HEK293 (cell line): ENCODE data around the gene KIAA0825.

Experiments used
- CTCF ChIA-PET: fragments of 350-600 bp; formaldehyde crosslinking; extraction: SDS; loops from one replicate; lab custom pipeline; 2021; ENCODE audit warnings: antibody characterized with exemption; lab: Yijun Ruan, JAX
- POLR2A ChIA-PET: fragments of 300-600 bp; formaldehyde crosslinking; extraction: SDS; loops from one replicate; lab custom pipeline; 2020; ENCODE audit warnings: antibody characterized with exemption, inconsistent platforms; lab: Yijun Ruan, JAX
- H3K27ac ChIP-seq: fragments of 200-500 bp; sonication (Bioruptor generic); 2 replicates; pipeline ENCODE4 v1.5.1; 2014; ENCODE audit warnings: low read depth, low read length, control low read depth, inconsistent platforms; ENCODE audit errors: extremely low read depth
- H3K36me3 ChIP-seq, 2 experiments: fragments of 200-500 bp in 1 of 2; sonication (Bioruptor generic) in 1 of 2; 1 replicate in 1 of 2; 2 replicates in 1 of 2; pipeline ENCODE4 v1.5.1; 2014 to 2017; ENCODE audit warnings: inconsistent platforms in 2 of 2, low read length in 2 of 2; ENCODE audit not compliant: control insufficient read depth in 2 of 2, insufficient read depth in 1 of 2
- H3K4me1 ChIP-seq: fragments of 200-500 bp; sonication (Bioruptor generic); 2 replicates; pipeline ENCODE4 v1.5.1; 2014; ENCODE audit warnings: mild to moderate bottlenecking, low read length, inconsistent platforms; ENCODE audit not compliant: control insufficient read depth, insufficient read depth
- H3K4me3 ChIP-seq: 2 replicates; pipeline ENCODE4 v1.5.1; 2011; ENCODE audit warnings: low read depth, mild to moderate bottlenecking, control low read depth, low read length, moderate library complexity
- H3K9me3 ChIP-seq: fragments of 200-500 bp; sonication (Bioruptor generic); 2 replicates; pipeline ENCODE4 v1.5.1; 2014; ENCODE audit warnings: low read depth, low read length, inconsistent platforms; ENCODE audit not compliant: control insufficient read depth, insufficient read depth
- GFI1B ChIP-seq: fragments of 450-650 bp; formaldehyde crosslinking; IDR thresholded peaks from 2 replicates; pipeline ENCODE4 v1.5.1; 2016; ENCODE audit warnings: missing biosample characterization, missing genetic modification characterization
- ZBTB20 ChIP-seq: fragments of 450-650 bp; formaldehyde crosslinking; IDR thresholded peaks from 2 replicates; pipeline ENCODE4 v1.5.1; 2016; ENCODE audit warnings: missing biosample characterization, missing genetic modification characterization
- ZBTB7A ChIP-seq: fragments of 450-650 bp; formaldehyde crosslinking; IDR thresholded peaks from 2 replicates; pipeline ENCODE4 v1.5.1; 2016; ENCODE audit warnings: low read depth, missing biosample characterization, missing genetic modification characterization
- ZFHX2 ChIP-seq: fragments of 450-650 bp; formaldehyde crosslinking; conservative IDR thresholded peaks from 2 replicates; pipeline ENCODE4 v1.5.1; 2016; ENCODE audit warnings: missing biosample characterization, missing genetic modification characterization
- ZFP41 ChIP-seq: fragments of 450-650 bp; formaldehyde crosslinking; IDR thresholded peaks from 2 replicates; pipeline ENCODE4 v1.5.1; 2016; ENCODE audit warnings: missing biosample characterization, missing genetic modification characterization, borderline replicate concordance
- ZNF112 ChIP-seq: fragments of 450-650 bp; formaldehyde crosslinking; IDR thresholded peaks from 2 replicates; pipeline ENCODE4 v1.5.0; 2017; ENCODE audit warnings: missing biosample characterization, missing genetic modification characterization
- ZNF214 ChIP-seq: fragments of 450-650 bp; formaldehyde crosslinking; IDR thresholded peaks from 2 replicates; pipeline ENCODE4 v1.5.1; 2017; ENCODE audit warnings: missing biosample characterization, mild to moderate bottlenecking, missing genetic modification characterization, borderline replicate concordance
- ZNF239 ChIP-seq: fragments of 450-650 bp; formaldehyde crosslinking; IDR thresholded peaks from 2 replicates; pipeline ENCODE4 v1.5.1; 2016; ENCODE audit warnings: missing biosample characterization, missing genetic modification characterization
- ZNF366 ChIP-seq: fragments of 450-650 bp; formaldehyde crosslinking; conservative IDR thresholded peaks from 2 replicates; pipeline ENCODE4 v1.5.1; 2016; ENCODE audit warnings: missing biosample characterization, missing genetic modification characterization
- ZNF473 ChIP-seq: fragments of 450-650 bp; formaldehyde crosslinking; IDR thresholded peaks from 2 replicates; pipeline ENCODE4 v1.5.1; 2017; ENCODE audit warnings: missing biosample characterization, missing genetic modification characterization
- ZNF501 ChIP-seq: fragments of 450-650 bp; formaldehyde crosslinking; IDR thresholded peaks from 2 replicates; pipeline ENCODE4 v1.5.1; 2016; ENCODE audit warnings: missing biosample characterization, missing genetic modification characterization
- ZNF558 ChIP-seq: fragments of 450-650 bp; formaldehyde crosslinking; IDR thresholded peaks from 2 replicates; pipeline ENCODE4 v1.5.1; 2016; ENCODE audit warnings: missing biosample characterization, missing genetic modification characterization
- ZNF692 ChIP-seq: fragments of 450-650 bp; formaldehyde crosslinking; IDR thresholded peaks from 2 replicates; pipeline ENCODE4 v1.5.1; 2016; ENCODE audit warnings: missing biosample characterization, missing genetic modification characterization
- ZSCAN30 ChIP-seq: fragments of 450-650 bp; IDR thresholded peaks from 2 replicates; pipeline ENCODE4 v1.5.1; 2018; ENCODE audit warnings: missing biosample characterization, mild to moderate bottlenecking, missing genetic modification characterization, moderate library complexity
- TF ChIP-seq, protein P1 (sequence below): fragments of 450-650 bp; formaldehyde crosslinking; IDR thresholded peaks from 2 replicates; pipeline ENCODE4 v1.5.1; 2016; ENCODE audit warnings: missing biosample characterization, missing genetic modification characterization
- TF ChIP-seq, protein P2 (sequence below): fragments of 450-650 bp; formaldehyde crosslinking; IDR thresholded peaks from 2 replicates; pipeline ENCODE4 v1.5.1; 2016; ENCODE audit warnings: missing biosample characterization, missing genetic modification characterization
- TF ChIP-seq, protein P3 (sequence below): fragments of 450-650 bp; formaldehyde crosslinking; IDR thresholded peaks from 2 replicates; pipeline ENCODE4 v1.5.1; 2016; ENCODE audit warnings: missing biosample characterization, missing genetic modification characterization
- TF ChIP-seq, protein P4 (sequence below): fragments of 450-650 bp; formaldehyde crosslinking; IDR thresholded peaks from 2 replicates; pipeline ENCODE4 v1.5.1; 2016; ENCODE audit warnings: missing biosample characterization, missing genetic modification characterization
- TF ChIP-seq, protein P5 (sequence below): fragments of 450-650 bp; formaldehyde crosslinking; IDR thresholded peaks from 2 replicates; pipeline ENCODE4 v1.5.1; 2016; ENCODE audit warnings: missing biosample characterization, missing genetic modification characterization
- TF ChIP-seq, protein P6 (sequence below): fragments of 450-650 bp; formaldehyde crosslinking; IDR thresholded peaks from 2 replicates; pipeline ENCODE4 v1.5.1; 2016; ENCODE audit warnings: missing biosample characterization, missing genetic modification characterization
- TF ChIP-seq, protein P7 (sequence below): fragments of 450-650 bp; formaldehyde crosslinking; IDR thresholded peaks from 2 replicates; pipeline ENCODE4 v1.5.1; 2016; ENCODE audit warnings: missing biosample characterization, missing genetic modification characterization

Gene KIAA0825

DNA sequence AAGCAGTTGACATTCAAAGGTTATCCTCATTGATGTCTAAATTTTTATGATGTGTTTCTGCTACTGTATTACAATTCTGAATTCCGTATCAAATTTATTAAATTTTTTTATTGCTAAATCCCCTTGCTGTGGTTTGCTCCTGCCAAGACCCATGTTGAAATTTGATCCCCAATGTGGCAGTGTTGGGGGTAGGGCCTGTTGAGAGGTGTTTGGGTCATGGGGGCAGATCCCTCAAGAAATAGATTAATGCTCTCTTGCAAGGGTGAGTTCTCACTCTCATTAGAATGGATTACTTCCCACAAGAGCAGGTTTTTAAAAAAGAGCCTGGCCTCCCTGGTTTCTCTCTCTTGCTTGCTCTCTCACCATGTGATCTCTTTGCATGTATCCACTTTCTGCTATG lies 442.5 kb downstream of the KIAA0825 start:
- no peaks in the 10 kb centered on the region for H3K36me3 ChIP-seq
- no peak overlapping the region for H3K27ac ChIP-seq
- no peak for TF ChIP-seq GFI1B
- TF ChIP-seq, protein P1, sequence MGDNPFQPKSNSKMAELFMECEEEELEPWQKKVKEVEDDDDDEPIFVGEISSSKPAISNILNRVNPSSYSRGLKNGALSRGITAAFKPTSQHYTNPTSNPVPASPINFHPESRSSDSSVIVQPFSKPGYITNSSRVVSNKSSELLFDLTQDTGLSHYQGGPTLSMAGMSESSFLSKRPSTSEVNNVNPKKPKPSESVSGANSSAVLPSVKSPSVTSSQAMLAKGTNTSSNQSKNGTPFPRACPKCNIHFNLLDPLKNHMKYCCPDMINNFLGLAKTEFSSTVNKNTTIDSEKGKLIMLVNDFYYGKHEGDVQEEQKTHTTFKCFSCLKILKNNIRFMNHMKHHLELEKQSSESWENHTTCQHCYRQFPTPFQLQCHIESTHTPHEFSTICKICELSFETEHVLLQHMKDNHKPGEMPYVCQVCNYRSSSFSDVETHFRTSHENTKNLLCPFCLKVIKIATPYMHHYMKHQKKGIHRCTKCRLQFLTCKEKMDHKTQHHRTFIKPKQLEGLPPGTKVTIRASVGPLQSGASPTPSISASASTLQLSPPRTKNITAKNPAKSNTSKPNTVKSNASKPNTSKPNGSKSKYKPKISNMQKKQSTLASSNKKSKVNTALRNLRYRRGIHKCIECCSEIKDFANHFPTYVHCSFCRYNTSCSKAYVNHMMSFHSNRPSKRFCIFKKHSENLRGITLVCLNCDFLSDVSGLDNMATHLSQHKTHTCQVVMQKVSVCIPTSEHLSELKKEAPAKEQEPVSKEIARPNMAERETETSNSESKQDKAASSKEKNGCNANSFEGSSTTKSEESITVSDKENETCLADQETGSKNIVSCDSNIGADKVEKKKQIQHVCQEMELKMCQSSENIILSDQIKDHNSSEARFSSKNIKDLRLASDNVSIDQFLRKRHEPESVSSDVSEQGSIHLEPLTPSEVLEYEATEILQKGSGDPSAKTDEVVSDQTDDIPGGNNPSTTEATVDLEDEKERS: no peak
- TF ChIP-seq ZNF214 (tag by site-specific recombination): no peak
- TF ChIP-seq, protein P2, sequence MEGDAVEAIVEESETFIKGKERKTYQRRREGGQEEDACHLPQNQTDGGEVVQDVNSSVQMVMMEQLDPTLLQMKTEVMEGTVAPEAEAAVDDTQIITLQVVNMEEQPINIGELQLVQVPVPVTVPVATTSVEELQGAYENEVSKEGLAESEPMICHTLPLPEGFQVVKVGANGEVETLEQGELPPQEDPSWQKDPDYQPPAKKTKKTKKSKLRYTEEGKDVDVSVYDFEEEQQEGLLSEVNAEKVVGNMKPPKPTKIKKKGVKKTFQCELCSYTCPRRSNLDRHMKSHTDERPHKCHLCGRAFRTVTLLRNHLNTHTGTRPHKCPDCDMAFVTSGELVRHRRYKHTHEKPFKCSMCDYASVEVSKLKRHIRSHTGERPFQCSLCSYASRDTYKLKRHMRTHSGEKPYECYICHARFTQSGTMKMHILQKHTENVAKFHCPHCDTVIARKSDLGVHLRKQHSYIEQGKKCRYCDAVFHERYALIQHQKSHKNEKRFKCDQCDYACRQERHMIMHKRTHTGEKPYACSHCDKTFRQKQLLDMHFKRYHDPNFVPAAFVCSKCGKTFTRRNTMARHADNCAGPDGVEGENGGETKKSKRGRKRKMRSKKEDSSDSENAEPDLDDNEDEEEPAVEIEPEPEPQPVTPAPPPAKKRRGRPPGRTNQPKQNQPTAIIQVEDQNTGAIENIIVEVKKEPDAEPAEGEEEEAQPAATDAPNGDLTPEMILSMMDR (tag by site-specific recombination): no peak
- TF ChIP-seq ZFHX2 (tag by site-specific recombination): no peak
- no peak for TF ChIP-seq ZNF558 (tag by site-specific recombination)
- TF ChIP-seq, protein P3, sequence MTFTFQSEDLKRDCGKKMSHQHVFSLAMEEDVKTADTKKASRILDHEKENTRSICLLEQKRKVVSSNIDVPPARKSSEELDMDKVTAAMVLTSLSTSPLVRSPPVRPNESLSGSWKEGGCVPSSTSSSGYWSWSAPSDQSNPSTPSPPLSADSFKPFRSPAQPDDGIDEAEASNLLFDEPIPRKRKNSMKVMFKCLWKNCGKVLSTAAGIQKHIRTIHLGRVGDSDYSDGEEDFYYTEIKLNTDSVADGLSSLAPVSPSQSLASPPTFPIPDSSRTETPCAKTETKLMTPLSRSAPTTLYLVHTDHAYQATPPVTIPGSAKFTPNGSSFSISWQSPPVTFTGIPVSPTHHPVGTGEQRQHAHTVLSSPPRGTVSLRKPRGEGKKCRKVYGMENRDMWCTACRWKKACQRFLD (tag by site-specific recombination): no peak
- TF ChIP-seq ZNF692: no peak
- TF ChIP-seq ZNF501: no peak
- TF ChIP-seq, protein P4, sequence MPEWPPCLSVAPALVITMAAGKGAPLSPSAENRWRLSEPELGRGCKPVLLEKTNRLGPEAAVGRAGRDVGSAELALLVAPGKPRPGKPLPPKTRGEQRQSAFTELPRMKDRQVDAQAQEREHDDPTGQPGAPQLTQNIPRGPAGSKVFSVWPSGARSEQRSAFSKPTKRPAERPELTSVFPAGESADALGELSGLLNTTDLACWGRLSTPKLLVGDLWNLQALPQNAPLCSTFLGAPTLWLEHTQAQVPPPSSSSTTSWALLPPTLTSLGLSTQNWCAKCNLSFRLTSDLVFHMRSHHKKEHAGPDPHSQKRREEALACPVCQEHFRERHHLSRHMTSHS (tag by site-specific recombination): no peak
- TF ChIP-seq, protein P5, sequence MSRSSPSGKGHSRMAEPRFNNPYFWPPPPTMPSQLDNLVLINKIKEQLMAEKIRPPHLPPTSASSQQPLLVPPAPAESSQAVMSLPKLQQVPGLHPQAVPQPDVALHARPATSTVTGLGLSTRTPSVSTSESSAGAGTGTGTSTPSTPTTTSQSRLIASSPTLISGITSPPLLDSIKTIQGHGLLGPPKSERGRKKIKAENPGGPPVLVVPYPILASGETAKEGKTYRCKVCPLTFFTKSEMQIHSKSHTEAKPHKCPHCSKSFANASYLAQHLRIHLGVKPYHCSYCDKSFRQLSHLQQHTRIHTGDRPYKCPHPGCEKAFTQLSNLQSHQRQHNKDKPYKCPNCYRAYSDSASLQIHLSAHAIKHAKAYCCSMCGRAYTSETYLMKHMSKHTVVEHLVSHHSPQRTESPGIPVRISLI (tag by site-specific recombination): no peak
- ChIA-PET CTCF (interaction anchor here (0.6 kb wide), 1 partner anchor 25 kb away, joined by 3 read pairs; no protein-coding TSS in a partner anchor), POLR2A (interaction anchor here (0.6 kb wide), 1 partner anchor 1410 kb away, joined by 3 read pairs; no protein-coding TSS in a partner anchor)
- no peaks in the 10 kb centered on the region for H3K9me3 ChIP-seq
- H3K4me3 ChIP-seq: no peak overlapping the region
- no peaks in the 10 kb centered on the region for H3K4me1 ChIP-seq

DNA sequence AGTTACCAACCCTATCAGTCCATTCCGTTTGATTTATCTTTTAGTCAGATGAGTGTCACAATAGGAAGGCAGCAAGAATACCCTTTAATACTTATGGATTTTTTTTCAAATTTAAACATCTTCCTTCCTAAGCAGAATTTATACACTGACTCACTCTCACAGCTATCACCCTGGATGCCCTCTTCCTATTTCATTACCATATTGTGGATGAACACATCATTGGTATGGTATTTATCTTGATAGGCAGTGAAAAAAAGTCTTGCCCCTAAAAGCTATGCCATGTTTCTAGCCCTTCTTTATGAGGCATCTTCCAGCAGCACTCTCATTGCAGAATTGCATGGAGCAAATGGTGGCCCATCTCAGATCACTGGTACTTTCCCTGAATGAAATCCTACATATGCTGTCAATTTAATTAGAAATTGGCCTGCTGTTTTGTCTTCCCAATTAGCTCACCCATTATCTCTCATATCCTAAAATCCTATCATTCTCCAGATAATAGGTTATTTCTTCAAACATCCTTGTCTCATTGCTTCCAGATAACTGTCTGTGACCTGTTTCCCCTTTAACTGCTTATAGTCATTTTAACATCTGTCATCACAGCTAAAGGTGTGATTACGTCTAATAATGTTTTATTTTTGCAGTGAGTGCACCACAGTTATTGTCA lies 443.5 kb downstream of the KIAA0825 start:
- ChIA-PET POLR2A (no interaction called here), CTCF (interaction anchor here (0.6 to 0.9 kb wide), 2 partner anchors 248 to 563 kb away, joined by 3 read pairs; no protein-coding TSS in a partner anchor)
- Histone ChIP-seq H3K27ac (no peak overlapping the region), H3K4me3 (no peak overlapping the region), H3K4me1 (no peaks in the 10 kb centered on the region), H3K9me3 (no peaks in the 10 kb centered on the region), H3K36me3 (no peaks in the 10 kb centered on the region)
- TF ChIP-seq ZNF473 (no peak), ZBTB20 (tag by site-specific recombination) (no peak), ZBTB7A (tag by site-specific recombination) (no peak), ZNF239 (tag by site-specific recombination) (no peak), ZFP41 (tag by site-specific recombination) (no peak), ZNF112 (tag by site-specific recombination) (no peak), ZSCAN30 (tag by site-specific recombination) (no peak), ZFHX2 (tag by site-specific recombination) (no peak), ZNF366 (no peak)
- TF ChIP-seq, protein P6, sequence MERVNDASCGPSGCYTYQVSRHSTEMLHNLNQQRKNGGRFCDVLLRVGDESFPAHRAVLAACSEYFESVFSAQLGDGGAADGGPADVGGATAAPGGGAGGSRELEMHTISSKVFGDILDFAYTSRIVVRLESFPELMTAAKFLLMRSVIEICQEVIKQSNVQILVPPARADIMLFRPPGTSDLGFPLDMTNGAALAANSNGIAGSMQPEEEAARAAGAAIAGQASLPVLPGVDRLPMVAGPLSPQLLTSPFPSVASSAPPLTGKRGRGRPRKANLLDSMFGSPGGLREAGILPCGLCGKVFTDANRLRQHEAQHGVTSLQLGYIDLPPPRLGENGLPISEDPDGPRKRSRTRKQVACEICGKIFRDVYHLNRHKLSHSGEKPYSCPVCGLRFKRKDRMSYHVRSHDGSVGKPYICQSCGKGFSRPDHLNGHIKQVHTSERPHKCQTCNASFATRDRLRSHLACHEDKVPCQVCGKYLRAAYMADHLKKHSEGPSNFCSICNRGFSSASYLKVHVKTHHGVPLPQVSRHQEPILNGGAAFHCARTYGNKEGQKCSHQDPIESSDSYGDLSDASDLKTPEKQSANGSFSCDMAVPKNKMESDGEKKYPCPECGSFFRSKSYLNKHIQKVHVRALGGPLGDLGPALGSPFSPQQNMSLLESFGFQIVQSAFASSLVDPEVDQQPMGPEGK (tag by site-specific recombination): no peak
- TF ChIP-seq, protein P7, sequence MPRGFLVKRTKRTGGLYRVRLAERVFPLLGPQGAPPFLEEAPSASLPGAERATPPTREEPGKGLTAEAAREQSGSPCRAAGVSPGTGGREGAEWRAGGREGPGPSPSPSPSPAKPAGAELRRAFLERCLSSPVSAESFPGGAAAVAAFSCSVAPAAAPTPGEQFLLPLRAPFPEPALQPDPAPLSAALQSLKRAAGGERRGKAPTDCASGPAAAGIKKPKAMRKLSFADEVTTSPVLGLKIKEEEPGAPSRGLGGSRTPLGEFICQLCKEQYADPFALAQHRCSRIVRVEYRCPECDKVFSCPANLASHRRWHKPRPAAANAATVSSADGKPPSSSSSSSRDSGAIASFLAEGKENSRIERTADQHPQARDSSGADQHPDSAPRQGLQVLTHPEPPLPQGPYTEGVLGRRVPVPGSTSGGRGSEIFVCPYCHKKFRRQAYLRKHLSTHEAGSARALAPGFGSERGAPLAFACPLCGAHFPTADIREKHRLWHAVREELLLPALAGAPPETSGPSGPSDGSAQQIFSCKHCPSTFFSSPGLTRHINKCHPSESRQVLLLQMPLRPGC (tag by site-specific recombination): no peak
